Activated T-cell treated with anti-CD3 and anti-CD28 coated beads, Interleukin-2, amount 50 U/mL, for 72 hours (primary cell): ENCODE measurements around the gene HELT. TPM values are rescaled to one million over a fixed set of nuclear protein-coding genes. Genes with fewer than 3 reads are reported as not detected.
A peak's percentile ranks its signal among the peaks of the same experiment; 100 is the strongest.
"Not testable (repeated sequence)": the region's sequence is repeated elsewhere in the genome, so short reads cannot be mapped to it uniquely, and the experiment has no call there.

Source experiments
- ATAC-seq, 2 donors: fragments of 150-1000 bp; cut with Tn5 transposase; replicated peaks in 1 of 2; 2 replicates each; pipeline ENCODE4 v1.10.0; 2021; ENCODE audit warnings: moderate library complexity in 2 of 2, mild to moderate bottlenecking in 1 of 2
- DNase-seq, 2 donors: peaks; one replicate each; pipeline ENCODE4 v3.0.0; 2021 to 2022; ENCODE audit warnings: mixed read lengths in 1 of 2
- H3K27ac Mint-ChIP-seq: one replicate; pipeline ENCODE4 v1.8.0; 2022; ENCODE audit warnings: mild to moderate bottlenecking, moderate library complexity, mixed read lengths
- H3K27me3 Mint-ChIP-seq: one replicate; pipeline ENCODE4 v1.8.0; 2022; ENCODE audit warnings: low read depth, mixed read lengths
- H3K36me3 Mint-ChIP-seq, 2 donors: one replicate each; pipeline ENCODE4 v1.8.0; 2022; ENCODE audit warnings: mixed read lengths in 2 of 2, mild to moderate bottlenecking in 1 of 2; ENCODE audit not compliant: insufficient read depth in 2 of 2
- H3K4me1 Mint-ChIP-seq: one replicate; pipeline ENCODE4 v1.8.0; 2022; ENCODE audit warnings: low read depth, mixed read lengths
- H3K4me3 Mint-ChIP-seq, 2 donors: one replicate each; pipeline ENCODE4 v1.8.0; 2022; ENCODE audit warnings: mild to moderate bottlenecking in 2 of 2, mixed read lengths in 2 of 2, moderate library complexity in 2 of 2
- H3K9me3 Mint-ChIP-seq, 2 donors: one replicate each; pipeline ENCODE4 v1.8.0; 2022; ENCODE audit warnings: mixed read lengths in 2 of 2
- total RNA-seq, 2 donors: library from RNA; stranded (reverse); gene quantifications; one replicate each; pipeline ENCODE4 v1.2.3, GENCODE V29; 2022

HELT gene, protein sequence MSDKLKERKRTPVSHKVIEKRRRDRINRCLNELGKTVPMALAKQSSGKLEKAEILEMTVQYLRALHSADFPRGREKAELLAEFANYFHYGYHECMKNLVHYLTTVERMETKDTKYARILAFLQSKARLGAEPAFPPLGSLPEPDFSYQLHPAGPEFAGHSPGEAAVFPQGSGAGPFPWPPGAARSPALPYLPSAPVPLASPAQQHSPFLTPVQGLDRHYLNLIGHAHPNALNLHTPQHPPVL
- total RNA-seq = not detected

DNA sequence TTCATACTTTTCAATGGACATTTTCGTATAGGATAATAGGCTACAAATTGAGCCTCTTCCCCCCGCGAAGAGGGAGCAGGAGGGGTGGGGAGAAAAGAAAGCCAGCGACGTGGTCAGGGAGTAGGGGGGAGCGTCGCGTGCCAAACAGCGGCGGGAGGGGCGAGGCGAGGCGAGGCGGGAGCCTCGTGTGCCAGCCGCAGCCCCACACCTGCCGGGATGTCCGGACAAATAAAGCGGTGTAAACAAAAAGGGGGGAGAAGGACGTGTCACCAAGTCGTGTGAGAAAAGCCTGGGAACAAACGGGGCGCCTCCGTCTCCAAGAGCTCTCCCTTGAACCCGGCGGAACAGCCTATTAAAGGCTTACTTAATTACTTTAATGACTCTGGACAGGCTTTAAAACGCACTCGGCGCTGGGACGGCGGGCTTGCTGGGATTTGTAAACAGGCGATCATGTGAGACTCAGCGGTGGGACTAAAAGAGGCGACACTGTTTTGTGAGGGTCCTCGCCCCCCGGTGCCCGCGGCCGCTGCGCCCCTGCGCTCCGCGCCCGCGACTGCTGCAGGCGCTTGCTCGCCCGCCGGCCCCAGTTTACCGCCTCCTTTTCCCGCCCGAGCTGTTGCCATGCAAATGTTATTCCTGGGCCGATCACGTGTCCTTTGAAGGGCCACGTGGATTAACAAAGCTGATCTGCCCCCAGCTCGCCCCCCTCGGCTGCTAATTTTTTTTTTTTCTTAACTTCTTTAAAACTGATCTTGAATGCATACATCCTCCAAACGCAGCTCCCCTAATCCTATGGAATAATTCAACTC lies at the start of gene HELT:
Gene HELT, plus strand, starts transcription at position 527 of the 809 bp plus-strand sequence. CDS start 439 bp downstream, outside the sequence.
- H3K36me3 Mint-ChIP-seq = no peaks in the 10 kb centered on the region
- no peak within 1 kb of the TSS for H3K27ac Mint-ChIP-seq
- DNase-seq (no peak), ATAC-seq (no peak)
- H3K4me3 Mint-ChIP-seq = peak within 1 kb of the TSS in 1 of 2 donors; percentile 14
- H3K4me1 Mint-ChIP-seq = peaks cover 15% of the 10 kb centered on the region
- H3K27me3 Mint-ChIP-seq = peaks cover 87% of the 10 kb centered on the region
- H3K9me3 Mint-ChIP-seq = no peaks in the 10 kb centered on the region

DNA sequence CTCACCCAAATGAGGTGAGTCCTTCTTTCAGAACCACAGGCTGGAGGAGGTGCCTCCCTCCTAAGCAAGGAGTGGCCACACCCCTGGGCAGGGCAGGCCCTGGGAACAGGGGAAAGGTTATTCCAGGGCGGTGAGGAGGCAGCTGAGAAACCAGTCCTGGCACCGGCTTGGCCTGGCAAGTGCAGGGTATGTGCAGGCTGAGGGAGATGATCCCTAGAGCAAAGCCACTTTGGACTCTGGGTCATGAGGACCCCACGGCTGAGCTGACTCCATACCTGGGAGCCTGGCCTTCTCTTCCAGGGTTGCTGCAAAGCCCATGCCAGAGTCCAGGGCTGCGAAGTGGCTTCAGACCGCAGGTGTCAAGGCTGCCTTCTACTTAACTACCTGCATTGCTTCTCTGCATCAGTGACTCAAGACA lies 49.5 kb upstream of the HELT start:
- no peaks in the 10 kb centered on the region for H3K4me1 Mint-ChIP-seq
- H3K27ac Mint-ChIP-seq = no peak overlapping the region
- H3K9me3 Mint-ChIP-seq = peaks cover 8 to 10% of the 10 kb centered on the region in 2 donors
- H3K27me3 Mint-ChIP-seq = peaks cover 22% of the 10 kb centered on the region
- H3K36me3 Mint-ChIP-seq = peaks cover 6 to 8% of the 10 kb centered on the region in 2 donors
- ATAC-seq = peak in 1 of 2 donors; percentile 36
- no peak overlapping the region for H3K4me3 Mint-ChIP-seq
- DNase-seq = peak in 1 of 2 donors; percentile 9

GRCh38 chr4:184969610-184970009 lies 48.7 kb upstream of the HELT start:
- no peak for ATAC-seq
- Mint-ChIP-seq H3K4me3 (no peak overlapping the region), H3K9me3 (peaks cover 8 to 10% of the 10 kb centered on the region in 2 donors), H3K4me1 (no peaks in the 10 kb centered on the region), H3K36me3 (peaks cover 6 to 8% of the 10 kb centered on the region in 2 donors), H3K27me3 (peaks cover 22% of the 10 kb centered on the region), H3K27ac (no peak overlapping the region)
- no peak for DNase-seq

GRCh38 chr4:184972991-184973390 lies 45.3 kb upstream of the HELT start:
- H3K9me3 Mint-ChIP-seq = peaks cover 6 to 8% of the 10 kb centered on the region in 2 donors
- peaks cover 22% of the 10 kb centered on the region for H3K27me3 Mint-ChIP-seq
- peaks cover 2 to 3% of the 10 kb centered on the region in 2 donors for H3K36me3 Mint-ChIP-seq
- no peak for DNase-seq
- no peak overlapping the region for H3K27ac Mint-ChIP-seq
- no peaks in the 10 kb centered on the region for H3K4me1 Mint-ChIP-seq
- no peak overlapping the region for H3K4me3 Mint-ChIP-seq
- ATAC-seq = no peak

DNA sequence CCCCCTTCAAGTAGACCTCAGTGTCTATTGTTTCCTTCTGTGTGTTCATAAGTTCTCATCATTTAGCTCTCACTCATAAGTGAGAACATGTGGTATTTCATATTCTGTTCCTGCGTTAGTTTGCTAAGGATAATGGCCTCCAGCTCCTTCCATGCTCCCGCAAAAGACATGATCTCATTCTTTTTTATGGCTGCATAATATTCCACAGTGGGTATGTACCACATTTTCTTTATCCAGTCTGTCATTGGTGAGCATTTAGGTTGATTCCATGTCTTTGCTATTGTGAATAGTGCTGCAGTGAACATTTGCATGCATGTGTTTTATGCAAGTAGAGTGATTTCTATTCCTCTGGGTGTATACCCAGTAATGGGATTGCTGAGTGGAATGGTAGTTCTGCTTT lies 41.9 kb upstream of the HELT start:
- not testable (repeated sequence) for H3K4me3 Mint-ChIP-seq, H3K4me1 Mint-ChIP-seq, H3K36me3 Mint-ChIP-seq, H3K27ac Mint-ChIP-seq, H3K9me3 Mint-ChIP-seq, DNase-seq, ATAC-seq
- peaks cover 26% of the 10 kb centered on the region for H3K27me3 Mint-ChIP-seq

DNA sequence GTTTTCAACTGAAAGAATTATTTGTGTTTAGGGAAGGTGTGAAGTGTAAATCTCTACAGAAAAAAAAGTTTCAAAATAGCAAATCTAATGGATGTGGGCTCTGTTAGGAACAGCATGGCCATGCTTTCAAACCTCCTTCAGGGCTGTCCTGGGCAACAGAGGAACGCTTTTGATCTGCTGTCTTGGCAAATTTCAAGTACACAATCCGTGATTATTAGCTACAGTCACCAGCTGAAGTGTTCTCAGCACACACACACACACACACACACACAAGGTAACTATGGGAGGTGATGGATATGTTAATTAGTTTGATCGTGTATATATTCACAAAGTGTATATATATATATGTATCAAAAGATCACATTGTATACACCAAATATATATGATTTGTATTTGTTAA lies 40.5 kb upstream of the HELT start:
- Mint-ChIP-seq H3K27ac (no peak overlapping the region), H3K36me3 (no peaks in the 10 kb centered on the region), H3K27me3 (peaks cover 14% of the 10 kb centered on the region), H3K4me1 (no peaks in the 10 kb centered on the region), H3K9me3 (no peaks in the 10 kb centered on the region), H3K4me3 (no peak overlapping the region)
- ATAC-seq = no peak
- DNase-seq = no peak

GRCh38 chr4:184978211-184978610 lies 40.1 kb upstream of the HELT start:
- no peak for ATAC-seq

GRCh38 chr4:184979461-184980124 lies 38.7 kb upstream of the HELT start:
- Mint-ChIP-seq H3K9me3 (no peaks in the 10 kb centered on the region), H3K36me3 (no peaks in the 10 kb centered on the region), H3K4me3 (no peak overlapping the region), H3K27me3 (peaks cover 16% of the 10 kb centered on the region), H3K4me1 (no peaks in the 10 kb centered on the region), H3K27ac (no peak overlapping the region)
- DNase-seq (no peak), ATAC-seq (no peak)

More at GRCh38 chr4:184978211-184978610, 40.1 kb upstream of the HELT start:
- no peak for DNase-seq
- Mint-ChIP-seq H3K4me3 (no peak overlapping the region), H3K27ac (no peak overlapping the region), H3K4me1 (no peaks in the 10 kb centered on the region), H3K36me3 (no peaks in the 10 kb centered on the region), H3K27me3 (peaks cover 14% of the 10 kb centered on the region), H3K9me3 (no peaks in the 10 kb centered on the region)

DNA sequence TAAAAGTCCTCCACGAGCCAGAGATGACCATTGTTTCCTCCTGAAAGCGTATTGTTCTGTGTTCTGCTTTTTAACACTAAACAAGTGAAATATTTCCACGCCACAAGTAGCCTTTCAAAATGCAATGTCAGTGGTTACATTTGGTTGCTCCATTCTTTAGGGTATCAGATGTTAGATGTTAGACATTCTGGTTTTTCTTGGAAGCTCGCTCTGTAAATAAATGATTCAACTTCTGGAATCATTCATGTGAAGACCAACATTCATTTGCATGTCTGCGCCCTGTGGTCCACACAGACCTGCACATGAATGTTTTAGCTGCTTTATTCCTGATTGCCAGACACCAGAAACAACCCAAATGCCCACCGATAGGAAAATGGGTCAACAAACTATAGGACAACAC lies 38.0 kb upstream of the HELT start:
- H3K4me1 Mint-ChIP-seq = no peaks in the 10 kb centered on the region
- DNase-seq (no peak), ATAC-seq (no peak)
- H3K36me3 Mint-ChIP-seq = no peaks in the 10 kb centered on the region
- H3K9me3 Mint-ChIP-seq = no peaks in the 10 kb centered on the region
- H3K27me3 Mint-ChIP-seq = peaks cover 16% of the 10 kb centered on the region
- H3K4me3 Mint-ChIP-seq = no peak overlapping the region
- H3K27ac Mint-ChIP-seq = no peak overlapping the region

DNA sequence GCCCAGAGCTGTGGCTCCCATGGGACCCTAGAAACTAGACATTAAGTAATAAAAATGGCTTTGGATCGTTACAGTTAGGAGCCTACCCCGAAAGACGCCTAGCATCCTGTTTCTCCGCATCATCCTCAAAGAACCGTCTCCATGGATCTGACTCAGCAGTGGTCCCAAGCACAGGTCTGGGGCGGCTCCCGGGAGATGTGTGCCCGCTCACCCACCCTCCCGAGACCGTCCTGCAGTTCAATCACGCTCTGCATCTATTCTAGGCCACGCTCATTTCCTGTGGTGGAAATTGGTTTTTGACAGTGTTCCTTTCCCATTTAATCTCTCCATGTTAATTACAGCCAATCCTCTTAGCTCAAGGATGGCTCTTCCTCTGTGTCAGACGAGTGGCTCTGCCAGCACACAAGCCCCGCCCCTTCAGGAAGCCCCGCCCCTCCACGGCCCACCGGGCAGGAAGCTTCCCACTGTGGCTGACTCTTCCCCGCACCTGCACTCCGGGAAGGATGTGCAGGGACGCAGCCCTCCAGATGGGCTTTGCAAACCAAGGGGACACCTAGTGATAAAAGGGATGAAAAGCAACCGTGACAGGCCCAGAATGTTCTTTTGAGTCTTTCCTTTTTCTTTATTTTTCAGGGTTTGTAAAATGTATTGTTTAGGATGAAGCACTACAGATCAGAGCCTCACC lies 34.5 kb upstream of the HELT start:
- Mint-ChIP-seq H3K9me3 (no peaks in the 10 kb centered on the region), H3K27ac (no peak overlapping the region), H3K4me1 (no peaks in the 10 kb centered on the region), H3K36me3 (no peaks in the 10 kb centered on the region), H3K27me3 (peaks cover 10% of the 10 kb centered on the region), H3K4me3 (no peak overlapping the region)
- peak; percentile 71 to 79 for ATAC-seq
- peak; percentile 57 to 65 for DNase-seq

DNA sequence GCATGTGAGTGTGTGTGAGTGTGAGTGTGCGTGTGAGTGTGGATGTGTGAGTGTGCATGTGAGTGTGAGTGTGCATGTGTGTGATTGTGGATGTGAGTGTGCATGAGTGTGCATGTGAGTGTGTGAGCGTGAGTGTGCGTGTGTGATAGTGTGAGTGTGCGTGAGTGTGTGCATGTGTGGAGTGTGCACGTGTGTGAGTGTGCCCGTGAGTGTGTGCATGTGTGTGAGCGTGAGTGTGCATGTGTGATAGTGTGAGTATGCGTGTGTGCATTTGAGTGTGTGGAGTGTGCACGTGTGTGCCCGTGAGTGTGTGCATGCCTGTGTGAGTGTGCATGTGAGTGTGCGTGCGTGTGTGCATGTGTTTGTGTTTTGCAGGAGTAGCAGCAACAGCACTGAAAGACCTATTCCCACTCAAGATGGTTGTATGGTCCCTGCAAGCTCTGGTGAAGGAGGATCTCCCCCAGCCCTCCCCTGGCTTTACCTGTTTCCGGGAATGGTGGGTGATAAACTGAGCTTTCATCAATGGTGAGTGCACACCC lies 30.7 kb upstream of the HELT start:
- H3K4me1 Mint-ChIP-seq = no peaks in the 10 kb centered on the region
- no peak for DNase-seq
- H3K36me3 Mint-ChIP-seq = no peaks in the 10 kb centered on the region
- no peak for ATAC-seq
- H3K27ac Mint-ChIP-seq = no peak overlapping the region
- peaks cover 8% of the 10 kb centered on the region for H3K27me3 Mint-ChIP-seq
- no peak overlapping the region for H3K4me3 Mint-ChIP-seq
- H3K9me3 Mint-ChIP-seq = no peaks in the 10 kb centered on the region

GRCh38 chr4:184988611-184989010 lies 29.7 kb upstream of the HELT start:
- no peak overlapping the region for H3K27ac Mint-ChIP-seq
- H3K9me3 Mint-ChIP-seq = no peaks in the 10 kb centered on the region
- ATAC-seq = no peak
- H3K4me1 Mint-ChIP-seq = no peaks in the 10 kb centered on the region
- no peak for DNase-seq
- H3K36me3 Mint-ChIP-seq = no peaks in the 10 kb centered on the region
- no peak overlapping the region for H3K4me3 Mint-ChIP-seq
- no peaks in the 10 kb centered on the region for H3K27me3 Mint-ChIP-seq
